Measurements from ENCODE around the gene SEPTIN10. TPM values are rescaled to one million over a fixed set of nuclear protein-coding genes. Genes with fewer than 3 reads are reported as not detected.

Gene SEPTIN10
- total RNA-seq, 4 donors from 2014 or later, result 81.7 to 134 (median 114) TPM

GRCh38 chr2:109654326-109655050 lies 40.7 kb upstream of the SEPTIN10 start:
- TF ChIP-seq CTCF (IDR thresholded peaks at IDR 0.05), result no peak
- TF ChIP-seq POLR2A (IDR thresholded peaks at IDR 0.05), result no peak
- WGBS, 2 donors, result 83 to 91% methylated on average over 8 of the region's 8 CpGs
- intact Hi-C loops (cut with DNase I; ENCODE audit: low total_unique reads), result no loop called here
- DNase-seq (ENCODE audit: low spot score in 2 of 2), result no peak
- H3K4me3 ChIP-seq (ENCODE audit: low read depth, poor library complexity, severe bottlenecking), result no peak overlapping the region

- no peak overlapping the region for H3K4me3 ChIP-seq (ENCODE audit: low read depth, poor library complexity, severe bottlenecking)
- DNase-seq (ENCODE audit: low spot score in 2 of 2), result peak in 1 of 2 donors; percentile 83
- 57 to 67% methylated on average over 14 of the region's 14 CpGs for WGBS, 2 donors
- intact Hi-C loops (cut with DNase I; ENCODE audit: low total_unique reads), result no loop called here
- TF ChIP-seq CTCF (IDR thresholded peaks at IDR 0.05) (no peak), POLR2A (IDR thresholded peaks at IDR 0.05) (no peak)
Observed at GRCh38 chr2:109649736-109650695, 36.2 kb upstream of the SEPTIN10 start.

GRCh38 chr2:109648041-109648527 lies 34.3 kb upstream of the SEPTIN10 start:
- DNase-seq (ENCODE audit: low spot score in 2 of 2), result peak in 1 of 2 donors; percentile 82
- WGBS, 2 donors, result 65 to 67% methylated on average over 8 of the region's 8 CpGs
- TF ChIP-seq CTCF (IDR thresholded peaks at IDR 0.05), result no peak
- no peak for TF ChIP-seq POLR2A (IDR thresholded peaks at IDR 0.05)
- no peak overlapping the region for H3K4me3 ChIP-seq (ENCODE audit: low read depth, poor library complexity, severe bottlenecking)
- intact Hi-C loops (cut with DNase I; ENCODE audit: low total_unique reads), result no loop called here

- intact Hi-C loops (cut with DNase I; ENCODE audit: low total_unique reads), result no loop called here
- peak in 1 of 2 donors; percentile 75 for DNase-seq (ENCODE audit: low spot score in 2 of 2)
- 72 to 84% methylated on average over 7 of the region's 7 CpGs for WGBS, 2 donors
- no peak overlapping the region for H3K4me3 ChIP-seq (ENCODE audit: low read depth, poor library complexity, severe bottlenecking)
- TF ChIP-seq CTCF (IDR thresholded peaks at IDR 0.05) (no peak), POLR2A (IDR thresholded peaks at IDR 0.05) (no peak)
Observed at GRCh38 chr2:109647636-109648035, 33.9 kb upstream of the SEPTIN10 start.

- no peak overlapping the region for H3K4me3 ChIP-seq (ENCODE audit: low read depth, poor library complexity, severe bottlenecking)
- intact Hi-C loops (cut with DNase I; ENCODE audit: low total_unique reads), result no loop called here
- no peak for TF ChIP-seq POLR2A (IDR thresholded peaks at IDR 0.05)
- TF ChIP-seq CTCF (IDR thresholded peaks at IDR 0.05), result no peak
- WGBS, 2 donors, result 78 to 94% methylated on average over 8 of the region's 8 CpGs
- peak in 1 of 2 donors; percentile 40 for DNase-seq (ENCODE audit: low spot score in 2 of 2)
Observed at GRCh38 chr2:109646961-109647360, 33.2 kb upstream of the SEPTIN10 start.
